Osteocyte (in vitro differentiated cells): ENCODE results near the gene GSTK1. TPM values are rescaled to one million over a fixed set of nuclear protein-coding genes. Genes with fewer than 3 reads are reported as not detected.

Source experiments
- DNase-seq: peaks from one replicate; pipeline ENCODE4 v3.0.0; 2021; ENCODE audit warnings: mixed read lengths; ENCODE audit not compliant: unreplicated experiment; ENCODE audit errors: extremely low spot score
- H3K27ac Mint-ChIP-seq: one replicate; pipeline ENCODE4 v1.8.0; 2021; ENCODE audit warnings: mild to moderate bottlenecking, mixed read lengths; ENCODE audit not compliant: unreplicated experiment
- H3K27me3 Mint-ChIP-seq: one replicate; pipeline ENCODE4 v1.8.0; 2021; ENCODE audit warnings: mixed read lengths; ENCODE audit not compliant: unreplicated experiment
- H3K36me3 Mint-ChIP-seq: one replicate; pipeline ENCODE4 v1.8.0; 2021; ENCODE audit warnings: mixed read lengths; ENCODE audit not compliant: unreplicated experiment
- H3K4me1 Mint-ChIP-seq: one replicate; pipeline ENCODE4 v1.8.0; 2021; ENCODE audit warnings: mixed read lengths; ENCODE audit not compliant: unreplicated experiment
- H3K4me3 Mint-ChIP-seq: one replicate; pipeline ENCODE4 v1.8.0; 2021; ENCODE audit warnings: mild to moderate bottlenecking, moderate library complexity, mixed read lengths; ENCODE audit not compliant: unreplicated experiment
- H3K9me3 Mint-ChIP-seq: one replicate; pipeline ENCODE4 v1.8.0; 2021; ENCODE audit warnings: mixed read lengths; ENCODE audit not compliant: unreplicated experiment
- CTCF ChIP-seq: fragments of 200-600 bp; sonication (generic); IDR thresholded peaks from 2 replicates; pipeline ENCODE4 v1.5.0; 2021; ENCODE audit warnings: antibody characterized with exemption, mild to moderate bottlenecking, moderate library complexity
- total RNA-seq: library from RNA; stranded (reverse); gene quantifications from 2 replicates; pipeline ENCODE4 v1.2.1, GENCODE V29; 2021

Gene GSTK1
- total RNA-seq, 1 donor from 2014 or later = 141 TPM

DNA sequence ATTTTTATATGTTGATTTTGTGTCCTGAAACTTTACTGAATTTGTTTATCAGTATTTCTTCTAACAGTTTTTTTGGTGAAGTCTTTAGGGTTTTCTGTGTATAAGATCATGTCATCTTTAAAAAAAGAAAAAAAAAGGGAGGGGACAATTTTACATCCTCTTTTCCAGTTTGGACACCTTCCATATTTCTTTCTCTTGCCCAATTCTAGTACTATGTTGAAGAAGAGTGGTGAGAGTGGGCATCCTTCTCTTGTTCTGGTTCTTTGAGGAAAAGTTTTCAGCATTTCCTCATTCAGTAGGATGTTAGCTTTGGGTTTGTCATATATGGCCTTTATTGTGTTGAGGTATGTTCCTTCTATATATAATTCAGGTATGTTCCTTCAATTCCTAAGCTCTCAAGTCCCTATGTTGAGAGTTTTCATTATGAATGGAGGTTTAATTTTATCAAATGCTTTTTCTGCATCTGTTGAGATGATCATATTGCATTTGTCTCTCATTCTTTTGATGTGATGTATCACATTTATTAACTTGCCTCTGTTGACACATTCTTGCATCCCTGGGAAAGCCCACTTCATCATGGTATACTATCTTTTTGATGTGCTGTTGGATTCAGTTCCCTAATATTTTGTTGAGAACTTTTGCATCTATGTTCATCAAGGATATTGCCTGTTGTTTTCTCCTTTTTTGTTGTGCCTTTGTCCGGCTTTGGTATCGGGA, 29.3 kb upstream of the GSTK1 start:
- no peaks in the 10 kb centered on the region for H3K27me3 Mint-ChIP-seq
- no peak for DNase-seq
- peaks cover 34% of the 10 kb centered on the region for H3K9me3 Mint-ChIP-seq
- peaks cover 11% of the 10 kb centered on the region for H3K36me3 Mint-ChIP-seq
- no peak overlapping the region for H3K4me3 Mint-ChIP-seq
- no peak for TF ChIP-seq CTCF
- H3K4me1 Mint-ChIP-seq = peaks cover 21% of the 10 kb centered on the region
- no peak overlapping the region for H3K27ac Mint-ChIP-seq

DNA sequence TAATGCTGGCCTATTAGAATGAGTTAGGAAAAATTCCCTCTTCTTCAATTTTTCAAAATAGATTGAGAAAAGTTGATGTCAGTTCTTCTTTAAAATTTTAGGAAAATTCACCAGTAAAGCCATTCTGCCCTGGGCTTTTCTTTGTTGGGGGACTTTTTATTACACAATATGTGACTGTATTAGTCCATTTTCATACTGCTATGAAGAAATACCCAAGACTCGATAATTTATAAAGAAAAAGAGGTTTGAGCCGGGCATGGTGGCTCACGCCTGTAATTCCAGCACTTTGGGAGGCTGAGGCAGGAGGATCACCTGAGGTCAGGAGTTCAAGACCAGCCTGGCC, 28.7 kb upstream of the GSTK1 start:
- Mint-ChIP-seq H3K27me3 (no peaks in the 10 kb centered on the region), H3K9me3 (peaks cover 34% of the 10 kb centered on the region), H3K36me3 (peaks cover 11% of the 10 kb centered on the region), H3K4me3 (no peak overlapping the region), H3K4me1 (peaks cover 26% of the 10 kb centered on the region), H3K27ac (no peak overlapping the region)
- no peak for TF ChIP-seq CTCF
- no peak for DNase-seq

DNA sequence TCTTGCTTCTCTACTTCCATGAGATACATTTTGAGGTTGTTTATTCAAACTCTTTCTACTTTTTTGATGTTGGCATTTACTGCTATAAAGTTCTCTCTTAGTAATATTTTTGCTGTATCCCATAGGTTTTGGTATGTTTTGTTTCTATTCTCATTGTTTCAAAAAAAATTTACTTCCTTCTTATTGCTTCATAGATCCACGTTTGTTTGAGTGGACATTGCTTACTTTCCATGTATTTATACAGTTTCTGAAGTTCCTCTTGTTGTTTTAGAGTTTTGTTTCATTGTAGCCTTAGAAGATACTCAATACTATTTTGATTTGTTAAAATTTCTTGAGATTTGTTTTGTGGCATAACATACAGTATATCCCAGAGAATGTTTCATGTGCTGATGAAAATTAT, 27.7 kb upstream of the GSTK1 start:
- TF ChIP-seq CTCF = no peak
- peaks cover 34% of the 10 kb centered on the region for H3K9me3 Mint-ChIP-seq
- H3K36me3 Mint-ChIP-seq = peaks cover 11% of the 10 kb centered on the region
- peak overlapping the region; percentile 2 for H3K4me3 Mint-ChIP-seq
- no peak for DNase-seq
- peaks cover 36% of the 10 kb centered on the region for H3K4me1 Mint-ChIP-seq
- peak overlapping the region; percentile 65 for H3K27ac Mint-ChIP-seq
- no peaks in the 10 kb centered on the region for H3K27me3 Mint-ChIP-seq

- peak overlapping the region; percentile 8 for H3K27ac Mint-ChIP-seq
- no peak for DNase-seq
- H3K36me3 Mint-ChIP-seq = peaks cover 11% of the 10 kb centered on the region
- peaks cover 46% of the 10 kb centered on the region for H3K4me1 Mint-ChIP-seq
- no peak overlapping the region for H3K4me3 Mint-ChIP-seq
- no peak for TF ChIP-seq CTCF
- peaks cover 34% of the 10 kb centered on the region for H3K9me3 Mint-ChIP-seq
- no peaks in the 10 kb centered on the region for H3K27me3 Mint-ChIP-seq
These were observed 26.7 kb upstream of the GSTK1 start for GRCh38 chr7:143236408-143236990.

DNA sequence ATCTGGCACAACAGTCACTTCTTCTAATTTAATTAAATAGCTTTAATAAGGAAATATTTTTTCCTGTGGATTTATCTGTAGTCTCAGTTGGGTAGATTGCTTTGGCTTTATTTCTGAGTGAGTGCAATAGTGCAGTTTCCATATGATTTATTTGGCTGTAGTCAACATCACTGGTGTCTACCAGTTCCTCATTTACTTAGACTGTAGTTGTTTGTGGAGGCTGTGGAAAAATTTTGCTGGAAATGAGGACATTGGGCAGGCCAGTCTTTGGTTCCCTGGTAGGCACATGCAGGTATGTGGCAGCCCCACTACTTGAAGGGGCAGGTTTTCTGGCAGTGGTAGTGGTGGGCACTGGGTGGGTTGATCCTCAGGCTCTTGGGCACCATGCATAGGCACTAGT, 25.9 kb upstream of the GSTK1 start:
- H3K27ac Mint-ChIP-seq = no peak overlapping the region
- no peaks in the 10 kb centered on the region for H3K27me3 Mint-ChIP-seq
- H3K36me3 Mint-ChIP-seq = peaks cover 11% of the 10 kb centered on the region
- peaks cover 34% of the 10 kb centered on the region for H3K9me3 Mint-ChIP-seq
- H3K4me3 Mint-ChIP-seq = no peak overlapping the region
- no peak for DNase-seq
- H3K4me1 Mint-ChIP-seq = peaks cover 47% of the 10 kb centered on the region
- TF ChIP-seq CTCF = no peak
